Mesenteric fat pad (tissue), 1 donor: ENCODE data around the gene ZCRB1. TPM values are rescaled to one million over a fixed set of nuclear protein-coding genes. Genes with fewer than 3 reads are reported as not detected.
"Not testable (repeated sequence)": the region's sequence is repeated elsewhere in the genome, so short reads cannot be mapped to it uniquely, and the experiment has no call there.

Experiments
- DNase-seq: peaks from one replicate; pipeline ENCODE4 v3.0.0-alpha.2; 2020; ENCODE audit warnings: low spot score
- total RNA-seq: library from RNA; stranded (reverse); fragmentation: NEBNext Ultra II Directional; extraction: Animal tissue kit (Norgen Biotek cat#: 25700); gene quantifications from one replicate; pipeline ENCODE4 v1.2.1, GENCODE V29; 2021
- donor health status: DM: yes; HTN: yes; CAD: no.

Gene ZCRB1
- total RNA-seq, 1 donor from 2014 or later: 43.5 TPM

DNA sequence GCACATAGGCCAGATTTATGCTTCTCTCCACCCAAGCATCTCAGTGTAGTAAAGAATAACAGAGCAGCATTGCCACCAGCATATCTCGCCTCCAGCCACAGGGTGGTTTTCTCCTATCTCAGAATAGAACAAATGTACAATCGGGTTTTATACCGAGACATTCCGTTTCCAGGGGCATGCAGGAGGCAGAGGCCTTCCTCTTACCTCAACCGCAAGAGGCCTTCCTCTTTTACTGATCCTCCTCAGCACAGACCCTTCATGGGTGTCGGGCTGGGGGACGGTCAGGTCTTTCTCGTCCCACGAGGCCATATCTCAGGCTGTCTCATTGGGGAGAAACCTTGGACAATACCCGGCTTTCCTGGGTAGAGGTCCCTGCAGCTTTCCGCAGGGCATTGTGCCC is 4.2 kb upstream of the ZCRB1 start:
- DNase-seq: not testable (repeated sequence)

GRCh38 chr12:42327227-42327590 is 1.3 kb upstream of the ZCRB1 start:
- no peak for DNase-seq

- no peak for DNase-seq
Observed at GRCh38 chr12:42326541-42327226, 790 bp upstream of the ZCRB1 start.

GRCh38 chr12:42325326-42325652 is 605 bp downstream of the ZCRB1 start:
- DNase-seq: no peak

- DNase-seq: no peak
Observed at GRCh38 chr12:42323856-42324255, 2.0 kb downstream of the ZCRB1 start.

GRCh38 chr12:42322567-42322966 is 3.3 kb downstream of the ZCRB1 start:
- no peak for DNase-seq

GRCh38 chr12:42320796-42321195 is 5.1 kb downstream of the ZCRB1 start:
- no peak for DNase-seq

DNA sequence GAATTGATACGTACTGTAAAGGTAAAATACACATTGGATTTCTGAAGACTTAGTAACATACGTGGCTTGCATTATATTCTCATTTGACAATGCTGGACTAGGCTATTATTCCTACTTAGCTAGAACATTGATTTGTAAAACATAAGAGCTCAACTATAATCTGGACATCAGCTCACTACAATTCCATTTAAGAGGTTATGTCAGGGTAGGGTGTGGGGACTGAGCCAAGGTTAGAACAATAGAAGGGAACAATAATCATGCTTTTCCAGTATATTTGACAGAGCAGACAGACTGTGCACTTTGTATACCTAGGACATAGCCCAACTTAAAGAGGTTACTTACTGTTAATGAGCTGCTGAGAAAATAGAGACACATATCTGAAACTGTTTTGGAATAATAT is 10.8 kb downstream of the ZCRB1 start:
- DNase-seq: no peak

GRCh38 chr12:42309996-42310395 is 15.9 kb downstream of the ZCRB1 start:
- DNase-seq: no peak

- no peak for DNase-seq
Observed at GRCh38 chr12:42308390-42308789, 17.5 kb downstream of the ZCRB1 start.

- no peak for DNase-seq
Observed at GRCh38 chr12:42306297-42306696, 19.6 kb downstream of the ZCRB1 start.

- no peak for DNase-seq
Observed at GRCh38 chr12:42299392-42300308, 26.2 kb downstream of the ZCRB1 start.

- DNase-seq: no peak
Observed at GRCh38 chr12:42298887-42299286, 27.0 kb downstream of the ZCRB1 start.

DNA sequence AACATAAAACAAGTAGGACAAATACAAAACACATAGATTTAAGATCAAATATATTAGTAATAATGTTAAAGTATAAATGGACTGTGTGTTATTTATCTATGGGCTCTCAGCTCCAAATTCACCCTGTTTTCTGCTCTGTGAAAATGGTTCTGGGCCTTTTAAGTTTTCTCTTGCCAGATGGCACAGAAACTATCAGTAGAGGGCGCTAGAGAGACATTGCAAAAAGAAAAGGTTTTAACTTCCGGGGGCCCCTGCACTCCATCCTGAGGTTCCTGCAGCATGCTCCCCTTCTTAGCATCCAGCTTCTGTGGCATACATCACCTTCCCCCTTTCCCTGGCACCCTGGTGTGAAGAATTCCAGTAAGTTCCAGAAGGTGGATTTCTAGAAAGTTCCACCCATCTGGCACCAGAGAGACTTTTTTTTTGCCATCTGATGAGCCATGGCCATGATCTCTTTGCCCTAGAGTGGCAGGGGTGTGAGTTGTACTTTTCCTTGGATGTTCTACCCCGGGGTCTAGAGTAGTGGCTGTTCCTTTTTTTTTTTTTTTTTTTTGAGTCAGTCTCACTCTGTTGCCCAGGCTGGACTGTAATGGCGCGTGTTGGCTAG is 29.3 kb downstream of the ZCRB1 start:
- DNase-seq: no peak

GRCh38 chr12:42291680-42292079 is 34.2 kb downstream of the ZCRB1 start:
- no peak for DNase-seq

- DNase-seq: no peak
Observed at GRCh38 chr12:42288544-42288943, 37.4 kb downstream of the ZCRB1 start.

DNA sequence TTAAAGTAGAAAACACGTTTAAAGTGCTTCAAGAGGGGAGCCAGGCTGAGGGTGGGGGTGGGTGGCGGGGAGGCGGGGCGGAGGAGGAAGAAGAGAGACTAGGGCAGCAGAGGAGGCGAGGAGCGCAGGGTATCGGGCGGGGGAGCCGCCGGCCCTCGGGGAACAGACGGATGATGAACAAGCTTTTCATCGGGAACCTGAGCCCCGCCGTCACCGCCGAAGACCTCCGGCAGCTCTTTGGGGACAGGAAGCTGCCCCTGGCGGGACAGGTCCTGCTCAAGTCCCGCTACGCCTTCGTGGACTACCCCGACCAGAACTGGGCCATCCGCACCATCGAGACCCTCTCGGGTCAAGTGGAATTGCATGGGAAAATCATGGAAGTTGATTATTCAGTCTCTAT is 39.2 kb downstream of the ZCRB1 start:
- no peak for DNase-seq

GRCh38 chr12:42285431-42285830 is 40.5 kb downstream of the ZCRB1 start:
- DNase-seq: no peak

- DNase-seq: no peak
Observed at GRCh38 chr12:42284876-42285275, 41.0 kb downstream of the ZCRB1 start.

DNA sequence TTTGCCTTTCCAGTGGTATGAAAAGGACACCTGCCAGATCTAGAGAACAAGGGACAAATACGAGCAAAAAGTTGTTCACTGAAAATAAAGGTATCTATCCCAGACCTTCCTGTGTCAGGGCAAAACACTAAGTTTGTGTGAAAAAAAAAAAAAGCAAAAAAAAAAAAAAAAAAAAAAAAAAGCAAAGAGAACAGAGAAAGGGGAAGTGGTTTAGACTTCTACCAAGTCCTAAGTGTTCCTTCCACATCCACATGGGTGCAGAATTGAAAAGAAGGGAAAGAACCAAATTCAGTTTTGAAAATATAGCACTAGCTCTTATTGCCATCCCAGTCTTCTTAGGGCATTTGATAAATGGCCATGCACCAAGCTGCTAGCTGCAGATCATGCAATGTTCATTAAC is 41.7 kb downstream of the ZCRB1 start:
- no peak for DNase-seq

DNA sequence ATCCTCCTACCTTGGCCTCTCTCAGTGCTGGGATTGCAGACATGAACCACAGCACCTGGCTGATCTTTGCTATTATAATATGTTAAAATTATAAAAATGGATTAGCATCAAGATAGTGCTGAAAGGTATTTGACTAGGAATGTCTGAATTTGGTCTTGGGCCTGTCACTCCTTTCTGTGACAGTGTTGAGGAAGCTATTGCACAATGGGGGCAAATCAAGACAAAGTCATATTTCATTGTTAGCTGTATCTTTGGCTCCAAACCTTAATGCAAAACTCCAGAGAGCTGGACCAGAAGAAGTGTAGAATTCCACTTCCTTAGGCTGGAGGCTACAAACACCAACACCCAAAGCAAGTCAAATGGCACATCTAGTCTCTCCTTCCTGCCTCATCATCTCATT is 42.2 kb downstream of the ZCRB1 start:
- no peak for DNase-seq

- DNase-seq: no peak
Observed at GRCh38 chr12:42282294-42282693, 43.6 kb downstream of the ZCRB1 start.
